Inferior parietal cortex (tissue), 1 donor: ENCODE results near the gene ZNF805.
"Not testable (repeated sequence)": the region's sequence is repeated elsewhere in the genome, so short reads cannot be mapped to it uniquely, and the experiment has no call there.

Experiments used
- DNase-seq: peaks from one replicate; pipeline ENCODE4 v3.0.0-alpha.2; 2016; ENCODE audit errors: extremely low spot score

ZNF805 gene

GRCh38 chr19:57269515-57270250 is 29.3 kb downstream of the ZNF805 start:
- DNase-seq = no peak

GRCh38 chr19:57271280-57271679 is 30.8 kb downstream of the ZNF805 start:
- no peak for DNase-seq

GRCh38 chr19:57273014-57273413 is 32.6 kb downstream of the ZNF805 start:
- no peak for DNase-seq

- no peak for DNase-seq
Observed at GRCh38 chr19:57276430-57276829, 36.0 kb downstream of the ZNF805 start.

- DNase-seq = not testable (repeated sequence)
Observed at GRCh38 chr19:57278481-57278880, 38.0 kb downstream of the ZNF805 start.

- DNase-seq = peak; percentile 93
Observed at GRCh38 chr19:57279418-57280164, 39.2 kb downstream of the ZNF805 start.

DNA sequence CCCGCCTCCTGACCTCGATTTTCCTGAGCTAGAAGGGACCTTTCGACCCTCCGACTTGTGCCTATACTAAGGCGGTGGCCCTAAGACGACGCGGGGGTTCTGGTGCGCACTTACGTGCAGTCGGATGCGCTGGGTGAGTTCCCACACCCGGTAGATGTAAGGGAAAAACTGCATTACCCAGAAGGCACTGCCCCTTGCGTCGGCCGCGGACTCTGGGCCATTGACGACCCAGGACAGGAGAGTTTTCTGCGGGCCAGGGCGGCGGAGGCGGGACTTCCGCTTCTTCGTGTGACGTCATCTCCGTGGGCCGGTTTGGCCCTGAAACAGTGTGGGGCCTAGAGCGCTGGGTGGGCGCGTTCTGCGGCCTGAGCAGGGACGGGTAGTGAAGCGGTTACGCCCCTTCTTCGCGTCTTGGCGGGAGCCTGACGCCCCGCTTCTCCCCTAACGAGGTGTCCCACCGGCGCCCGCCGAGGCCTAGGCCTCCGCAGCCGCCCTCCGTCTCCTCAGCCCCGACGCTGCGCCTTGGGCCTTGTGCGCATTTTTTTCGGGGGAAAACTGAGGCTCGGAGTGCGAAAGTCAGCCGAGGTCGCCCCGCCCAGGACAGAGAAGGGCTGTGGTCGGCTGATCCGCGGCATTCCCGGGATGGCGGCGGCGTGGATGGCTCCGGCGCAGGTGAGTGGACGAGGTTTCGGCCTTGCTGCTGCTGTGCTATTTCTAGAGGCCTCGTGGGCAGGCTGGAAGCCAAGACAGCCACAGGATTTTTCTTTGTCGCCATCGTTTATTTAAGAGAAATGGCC is 39.9 kb downstream of the ZNF805 start, which contains the start of gene ZNF460:
ZNF460 (plus strand) TSS at position 321 of the 797 bp plus-strand sequence; CDS start at position 643, 322 bp downstream.
- peak; percentile 98 for DNase-seq

GRCh38 chr19:57280962-57281400 is 40.5 kb downstream of the ZNF805 start:
- peak; percentile 5 for DNase-seq

- no peak for DNase-seq
Observed at GRCh38 chr19:57282011-57282643, 41.7 kb downstream of the ZNF805 start.

- no peak for DNase-seq
Observed at GRCh38 chr19:57288373-57288772, 47.9 kb downstream of the ZNF805 start.

DNA sequence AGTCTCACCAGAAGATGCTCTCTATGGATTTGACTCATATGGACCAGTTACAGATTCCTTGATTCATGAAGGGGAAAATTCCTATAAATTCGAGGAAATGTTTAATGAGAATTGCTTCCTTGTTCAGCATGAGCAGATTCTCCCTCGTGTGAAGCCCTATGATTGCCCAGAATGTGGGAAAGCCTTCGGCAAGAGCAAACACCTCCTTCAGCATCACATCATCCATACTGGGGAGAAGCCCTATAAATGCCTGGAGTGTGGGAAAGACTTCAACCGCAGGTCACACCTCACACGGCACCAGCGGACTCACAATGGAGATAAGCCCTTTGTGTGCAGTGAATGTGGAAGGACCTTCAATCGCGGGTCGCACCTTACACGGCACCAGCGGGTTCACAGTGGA is 50.5 kb downstream of the ZNF805 start:
- DNase-seq = no peak

DNA sequence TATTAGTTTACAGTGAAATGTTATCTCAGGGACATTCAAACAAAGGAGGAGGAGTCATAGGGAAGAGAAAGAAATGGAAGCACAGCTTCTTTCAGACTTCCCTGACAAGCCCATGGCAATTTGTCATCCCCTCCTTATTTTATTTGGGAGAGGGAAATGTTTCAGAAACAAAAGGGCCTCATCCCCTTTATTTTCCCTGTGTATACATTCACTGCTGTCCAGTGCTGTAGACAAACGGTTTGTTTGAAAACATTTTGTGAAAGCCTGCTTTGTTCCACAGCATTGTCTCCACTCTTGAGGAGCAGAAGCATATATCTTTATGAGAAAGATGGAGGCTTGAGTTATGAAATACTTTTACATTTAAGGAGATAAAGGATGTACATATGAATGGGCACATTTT is 52.1 kb downstream of the ZNF805 start:
- DNase-seq = no peak

- DNase-seq = no peak
Observed at GRCh38 chr19:57293719-57294118, 53.3 kb downstream of the ZNF805 start.

DNA sequence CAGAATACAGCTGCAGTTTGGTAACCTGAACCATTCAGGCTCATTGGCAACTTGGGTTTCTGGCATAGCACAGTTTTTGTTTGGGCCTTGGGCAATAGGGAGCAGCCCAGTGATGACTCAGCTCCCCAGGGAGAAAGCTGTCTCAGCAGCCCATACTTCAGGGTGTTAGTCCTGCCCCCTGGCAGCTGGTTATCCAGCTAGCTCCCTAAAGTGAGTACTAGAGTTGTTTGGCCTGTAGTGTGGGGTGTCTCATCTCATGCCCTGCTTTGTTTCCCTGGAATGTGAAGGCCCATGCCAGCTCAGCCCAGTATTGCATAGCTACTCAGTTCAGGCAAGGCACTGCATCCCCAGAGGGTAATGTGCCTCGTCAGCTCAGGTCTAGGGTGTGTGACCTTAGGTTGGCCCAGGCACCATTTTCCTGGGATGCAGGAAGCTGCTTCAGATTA is 61.6 kb downstream of the ZNF805 start:
- DNase-seq = no peak

GRCh38 chr19:57302727-57303401 is 62.4 kb downstream of the ZNF805 start:
- no peak for DNase-seq
